Lower lobe of right lung (tissue), 2 donors: ENCODE data around the gene KIF26B. TPM values are rescaled to one million over a fixed set of nuclear protein-coding genes. Genes with fewer than 3 reads are reported as not detected.

Experiments
- ATAC-seq, 2 donors: fragments of 200-7000 bp; cut with Tn5 transposase; one replicate each; pipeline ENCODE4 v1.9.1; 2020 to 2022; ENCODE audit warnings: mild to moderate bottlenecking in 2 of 2, moderate library complexity in 2 of 2
- DNase-seq: peaks from one replicate; pipeline ENCODE4 v3.0.0-alpha.2; 2020
- H3K27ac ChIP-seq: fragments of 200-600 bp; one replicate; pipeline ENCODE4 v1.8.0; 2022
- H3K27me3 ChIP-seq: fragments of 200-600 bp; one replicate; pipeline ENCODE4 v1.8.0; 2022; ENCODE audit warnings: low read depth
- H3K36me3 ChIP-seq: fragments of 200-600 bp; one replicate; pipeline ENCODE4 v1.8.0; 2022; ENCODE audit warnings: mild to moderate bottlenecking
- H3K4me1 ChIP-seq: fragments of 200-600 bp; one replicate; pipeline ENCODE4 v1.8.0; 2022
- H3K4me3 ChIP-seq: fragments of 200-600 bp; one replicate; pipeline ENCODE4 v1.8.0; 2022; ENCODE audit warnings: mild to moderate bottlenecking
- H3K9me3 ChIP-seq: fragments of 200-600 bp; one replicate; pipeline ENCODE4 v1.8.0; 2022
- intact Hi-C: fragments of 100-400 bp; cut with DNase I; formaldehyde crosslinking; loops from one replicate; pipeline ENCODE4 v1.11.0; 2022
- total RNA-seq: library from RNA; stranded (reverse); fragmentation: NEBNext Ultra II Directional; extraction: Animal tissue kit (Norgen Biotek cat#: 25700); gene quantifications from one replicate; pipeline ENCODE4 v1.2.1, GENCODE V29; 2021
- TF ChIP-seq, protein P1 (sequence below): fragments of 200-600 bp; IDR thresholded peaks from one replicate; pipeline ENCODE4 v1.8.0; 2022; ENCODE audit warnings: antibody characterized with exemption, mild to moderate bottlenecking
- donor health status: DM: no; HTN: yes; CAD: no; lungs with severe emphysema.

KIF26B gene
- total RNA-seq, 1 donor from 2014 or later: 1.2 TPM

DNA sequence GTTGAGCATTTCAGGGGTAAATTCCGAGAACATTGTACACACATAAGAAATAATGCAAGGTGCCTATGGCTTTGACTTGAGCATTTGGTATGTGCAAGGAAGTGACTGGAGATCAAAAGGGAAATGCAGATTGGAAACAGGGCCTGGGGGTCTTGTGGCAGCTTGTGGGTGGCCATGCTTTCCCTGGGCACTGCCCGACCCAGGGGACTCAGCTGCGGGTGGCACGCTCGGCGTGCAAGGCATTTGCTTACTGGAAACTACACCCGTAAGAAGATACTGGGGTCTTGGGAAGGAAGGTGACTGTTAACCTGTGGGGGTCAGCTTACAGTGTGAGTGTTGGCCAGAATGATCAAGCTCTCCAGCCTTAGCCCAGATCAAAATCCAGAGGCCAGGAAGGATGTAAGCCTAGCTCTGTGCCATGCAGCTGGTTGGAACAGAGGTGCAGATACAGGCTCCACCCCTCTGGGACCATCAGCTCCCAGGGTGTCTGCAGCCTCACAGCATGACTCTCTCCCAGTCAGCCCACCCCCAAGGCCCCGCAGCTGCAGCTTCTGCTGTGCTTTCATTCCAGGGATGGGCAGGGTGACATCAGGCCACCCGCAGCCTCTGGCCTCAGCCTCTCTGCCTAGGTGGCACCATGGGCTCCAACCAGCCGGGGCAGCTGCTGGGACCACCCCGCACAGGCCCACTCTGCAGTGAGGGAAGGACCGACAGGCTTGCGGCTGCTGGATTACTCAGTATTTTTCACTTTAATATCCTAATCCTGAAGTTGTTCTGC, 55.1 kb downstream of the KIF26B start:
- intact Hi-C loops: no loop called here
- H3K4me1 ChIP-seq: no peaks in the 10 kb centered on the region
- DNase-seq (no peak), ATAC-seq (no peak)
- H3K27ac ChIP-seq: no peak overlapping the region
- H3K4me3 ChIP-seq: no peak overlapping the region
- H3K36me3 ChIP-seq: no peaks in the 10 kb centered on the region
- H3K27me3 ChIP-seq: no peaks in the 10 kb centered on the region
- TF ChIP-seq, protein P1, sequence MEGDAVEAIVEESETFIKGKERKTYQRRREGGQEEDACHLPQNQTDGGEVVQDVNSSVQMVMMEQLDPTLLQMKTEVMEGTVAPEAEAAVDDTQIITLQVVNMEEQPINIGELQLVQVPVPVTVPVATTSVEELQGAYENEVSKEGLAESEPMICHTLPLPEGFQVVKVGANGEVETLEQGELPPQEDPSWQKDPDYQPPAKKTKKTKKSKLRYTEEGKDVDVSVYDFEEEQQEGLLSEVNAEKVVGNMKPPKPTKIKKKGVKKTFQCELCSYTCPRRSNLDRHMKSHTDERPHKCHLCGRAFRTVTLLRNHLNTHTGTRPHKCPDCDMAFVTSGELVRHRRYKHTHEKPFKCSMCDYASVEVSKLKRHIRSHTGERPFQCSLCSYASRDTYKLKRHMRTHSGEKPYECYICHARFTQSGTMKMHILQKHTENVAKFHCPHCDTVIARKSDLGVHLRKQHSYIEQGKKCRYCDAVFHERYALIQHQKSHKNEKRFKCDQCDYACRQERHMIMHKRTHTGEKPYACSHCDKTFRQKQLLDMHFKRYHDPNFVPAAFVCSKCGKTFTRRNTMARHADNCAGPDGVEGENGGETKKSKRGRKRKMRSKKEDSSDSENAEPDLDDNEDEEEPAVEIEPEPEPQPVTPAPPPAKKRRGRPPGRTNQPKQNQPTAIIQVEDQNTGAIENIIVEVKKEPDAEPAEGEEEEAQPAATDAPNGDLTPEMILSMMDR: no peak
- H3K9me3 ChIP-seq: peaks cover 15% of the 10 kb centered on the region

DNA sequence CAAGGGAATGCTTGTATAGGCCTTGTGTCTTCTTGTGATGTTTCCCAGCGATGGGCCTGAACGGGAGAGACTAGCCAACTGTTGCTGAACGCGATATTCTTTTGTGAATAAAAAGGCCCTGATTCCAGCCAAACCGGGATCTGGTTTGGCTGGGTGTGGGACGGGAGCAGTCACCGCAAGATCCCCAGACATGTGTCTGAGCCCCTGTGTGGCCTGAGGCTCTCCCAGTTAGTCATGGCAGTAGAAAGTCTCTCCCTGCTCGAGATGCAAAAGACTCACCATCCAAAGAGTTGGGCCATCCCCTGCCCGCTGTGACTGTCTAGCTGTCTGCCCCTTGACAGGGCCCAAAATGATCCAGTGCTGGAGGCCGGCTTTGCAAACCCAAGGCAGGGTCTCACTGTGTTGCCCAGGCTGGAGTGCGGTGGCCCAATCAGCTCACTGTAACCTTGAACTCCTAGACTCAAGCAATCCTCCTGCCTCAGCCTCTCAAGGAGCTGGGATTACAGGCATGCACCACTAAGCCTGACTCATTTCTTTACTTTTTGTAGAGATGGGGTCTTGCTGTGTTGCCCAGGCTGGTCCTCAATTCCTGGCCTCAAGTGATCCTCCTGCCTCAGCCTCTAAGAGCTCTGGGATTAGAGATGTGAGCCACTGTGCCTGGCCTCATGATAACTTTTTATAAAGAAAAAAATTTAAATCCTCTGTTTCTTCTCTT, 56.4 kb downstream of the KIF26B start:
- H3K4me3 ChIP-seq: no peak overlapping the region
- DNase-seq (no peak), ATAC-seq (no peak)
- intact Hi-C loops: no loop called here
- no peaks in the 10 kb centered on the region for H3K4me1 ChIP-seq
- H3K9me3 ChIP-seq: peaks cover 13% of the 10 kb centered on the region
- no peaks in the 10 kb centered on the region for H3K36me3 ChIP-seq
- no peak overlapping the region for H3K27ac ChIP-seq
- H3K27me3 ChIP-seq: no peaks in the 10 kb centered on the region
- TF ChIP-seq, protein P1: no peak

- H3K4me3 ChIP-seq: no peak overlapping the region
- no peaks in the 10 kb centered on the region for H3K4me1 ChIP-seq
- no peak overlapping the region for H3K27ac ChIP-seq
- no peaks in the 10 kb centered on the region for H3K27me3 ChIP-seq
- DNase-seq: no peak
- intact Hi-C loops: no loop called here
- H3K36me3 ChIP-seq: no peaks in the 10 kb centered on the region
- ATAC-seq: no peak
- TF ChIP-seq, protein P1: no peak
- H3K9me3 ChIP-seq: peaks cover 8% of the 10 kb centered on the region
These were observed 57.0 kb downstream of the KIF26B start for GRCh38 chr1:245211761-245212160.

DNA sequence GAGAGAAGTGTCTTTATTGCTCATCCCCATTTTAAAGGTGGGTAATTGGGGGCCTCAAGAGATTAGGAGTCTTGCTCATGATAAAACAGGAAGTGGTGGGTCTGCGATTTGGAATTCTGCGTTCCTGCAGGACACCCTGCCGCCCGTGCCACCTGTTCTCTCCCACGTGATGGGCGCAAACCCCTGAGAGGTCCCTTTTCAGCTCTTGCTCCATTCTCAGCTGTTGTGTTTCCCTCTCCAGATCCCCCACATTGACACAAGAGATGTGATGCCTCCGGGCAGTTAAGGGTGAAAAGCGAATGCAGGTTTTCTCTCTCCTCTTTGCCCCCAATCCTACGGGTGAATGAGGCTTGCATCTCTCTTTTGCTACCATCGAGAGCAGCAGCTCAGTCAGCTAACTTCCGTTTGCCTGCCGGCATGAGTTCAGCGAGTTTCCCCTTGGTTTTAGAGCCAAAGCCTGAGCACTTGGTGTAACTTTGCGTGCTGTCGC, 57.5 kb downstream of the KIF26B start:
- no peaks in the 10 kb centered on the region for H3K36me3 ChIP-seq
- H3K27me3 ChIP-seq: no peaks in the 10 kb centered on the region
- peaks cover 3% of the 10 kb centered on the region for H3K9me3 ChIP-seq
- H3K27ac ChIP-seq: no peak overlapping the region
- H3K4me3 ChIP-seq: no peak overlapping the region
- DNase-seq (no peak), ATAC-seq (no peak)
- intact Hi-C loops: no loop called here
- no peaks in the 10 kb centered on the region for H3K4me1 ChIP-seq
- TF ChIP-seq, protein P1: no peak

- Histone ChIP-seq H3K27me3 (no peaks in the 10 kb centered on the region), H3K27ac (no peak overlapping the region), H3K36me3 (no peaks in the 10 kb centered on the region), H3K9me3 (no peaks in the 10 kb centered on the region), H3K4me1 (no peaks in the 10 kb centered on the region), H3K4me3 (no peak overlapping the region)
- no peak for DNase-seq
- intact Hi-C loops: no loop called here
- no peak for ATAC-seq
- TF ChIP-seq, protein P1: no peak
These were observed 58.5 kb downstream of the KIF26B start for GRCh38 chr1:245213066-245213831.
